Coronary artery (tissue), 2 donors: Measurements from ENCODE around the gene NKX2-2.

ENCODE experiments used
- DNase-seq: peaks from one replicate; pipeline ENCODE4 v3.0.0-alpha.2; 2017; ENCODE audit warnings: low spot score
- H3K27ac ChIP-seq, 2 donors: fragments of 200-600 bp; sonication (generic); one replicate each; pipeline ENCODE4 v1.5.1; 2016 to 2019
- H3K4me3 ChIP-seq: fragments of 200-600 bp; sonication (generic); 2 replicates; pipeline ENCODE4 v1.5.1; 2016; ENCODE audit warnings: mild to moderate bottlenecking, moderate library complexity
- TF ChIP-seq, protein P1 (sequence below): fragments of 200-600 bp; sonication (generic); IDR thresholded peaks from one replicate; pipeline ENCODE4 v1.5.1; 2019; ENCODE audit warnings: antibody characterized with exemption

The NKX2-2 gene

DNA sequence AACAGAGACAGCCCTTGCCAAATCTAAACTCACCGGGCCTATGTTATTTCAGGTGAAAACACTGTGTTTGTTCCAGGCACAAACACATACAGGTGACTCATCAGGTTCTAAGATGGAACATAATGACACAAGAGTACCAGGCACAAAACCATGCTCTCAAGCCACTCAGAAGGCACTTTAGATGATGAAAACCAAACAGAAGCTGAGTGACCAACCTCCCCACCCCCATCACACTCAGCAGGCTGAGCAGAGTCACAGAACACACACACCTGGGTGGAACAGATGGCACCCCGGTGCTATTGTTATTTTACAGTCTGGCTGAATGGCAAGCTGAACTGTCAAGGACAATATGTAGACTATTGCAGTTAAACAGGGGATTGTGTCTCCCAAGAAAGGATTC is 20.6 kb upstream of the NKX2-2 start:
- no peak overlapping the region for H3K4me3 ChIP-seq
- no peak overlapping the region for H3K27ac ChIP-seq
- DNase-seq: no peak
- TF ChIP-seq, protein P1, sequence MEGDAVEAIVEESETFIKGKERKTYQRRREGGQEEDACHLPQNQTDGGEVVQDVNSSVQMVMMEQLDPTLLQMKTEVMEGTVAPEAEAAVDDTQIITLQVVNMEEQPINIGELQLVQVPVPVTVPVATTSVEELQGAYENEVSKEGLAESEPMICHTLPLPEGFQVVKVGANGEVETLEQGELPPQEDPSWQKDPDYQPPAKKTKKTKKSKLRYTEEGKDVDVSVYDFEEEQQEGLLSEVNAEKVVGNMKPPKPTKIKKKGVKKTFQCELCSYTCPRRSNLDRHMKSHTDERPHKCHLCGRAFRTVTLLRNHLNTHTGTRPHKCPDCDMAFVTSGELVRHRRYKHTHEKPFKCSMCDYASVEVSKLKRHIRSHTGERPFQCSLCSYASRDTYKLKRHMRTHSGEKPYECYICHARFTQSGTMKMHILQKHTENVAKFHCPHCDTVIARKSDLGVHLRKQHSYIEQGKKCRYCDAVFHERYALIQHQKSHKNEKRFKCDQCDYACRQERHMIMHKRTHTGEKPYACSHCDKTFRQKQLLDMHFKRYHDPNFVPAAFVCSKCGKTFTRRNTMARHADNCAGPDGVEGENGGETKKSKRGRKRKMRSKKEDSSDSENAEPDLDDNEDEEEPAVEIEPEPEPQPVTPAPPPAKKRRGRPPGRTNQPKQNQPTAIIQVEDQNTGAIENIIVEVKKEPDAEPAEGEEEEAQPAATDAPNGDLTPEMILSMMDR: no peak

DNA sequence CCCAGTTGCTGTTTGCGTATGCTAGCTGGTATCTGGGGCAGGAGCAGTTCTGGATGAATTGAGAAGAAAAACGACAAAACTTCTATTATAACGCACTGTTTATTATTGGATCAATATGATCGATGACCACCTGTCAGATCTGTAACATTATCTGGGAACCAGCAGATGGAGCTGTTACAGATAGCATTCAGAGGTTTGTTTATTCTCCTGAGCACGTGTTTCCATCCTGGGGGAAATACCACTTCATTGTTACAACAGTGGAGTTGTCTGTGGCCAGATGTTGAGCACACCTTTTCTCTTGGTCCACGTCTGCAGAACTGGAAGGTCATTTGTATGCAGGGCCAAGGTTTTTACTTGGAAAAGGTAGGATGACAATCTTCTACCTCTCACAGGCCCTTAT is 16.0 kb upstream of the NKX2-2 start:
- Histone ChIP-seq H3K27ac (no peak overlapping the region), H3K4me3 (no peak overlapping the region)
- no peak for DNase-seq
- TF ChIP-seq, protein P1: no peak

DNA sequence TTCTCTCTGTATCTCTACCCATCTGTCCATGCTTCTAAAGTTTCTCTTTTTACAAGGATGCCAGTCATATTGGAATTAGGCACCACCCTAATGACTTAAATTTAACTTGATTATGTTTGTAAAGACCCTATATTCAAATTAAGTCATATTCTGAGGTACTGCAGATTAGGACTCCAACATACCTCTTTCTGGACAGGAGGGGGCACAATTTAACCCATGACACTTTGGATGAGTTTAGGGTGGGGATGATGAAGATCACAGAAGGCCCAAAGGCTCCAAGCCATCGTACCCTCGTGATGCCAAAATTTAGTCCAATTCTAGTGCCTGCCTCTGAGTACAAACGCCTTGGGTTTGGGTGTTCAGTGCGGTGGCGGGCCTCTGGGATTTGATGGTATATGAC is 15.0 kb upstream of the NKX2-2 start:
- Histone ChIP-seq H3K27ac (no peak overlapping the region), H3K4me3 (no peak overlapping the region)
- TF ChIP-seq, protein P1: no peak
- DNase-seq: peak; percentile 19

DNA sequence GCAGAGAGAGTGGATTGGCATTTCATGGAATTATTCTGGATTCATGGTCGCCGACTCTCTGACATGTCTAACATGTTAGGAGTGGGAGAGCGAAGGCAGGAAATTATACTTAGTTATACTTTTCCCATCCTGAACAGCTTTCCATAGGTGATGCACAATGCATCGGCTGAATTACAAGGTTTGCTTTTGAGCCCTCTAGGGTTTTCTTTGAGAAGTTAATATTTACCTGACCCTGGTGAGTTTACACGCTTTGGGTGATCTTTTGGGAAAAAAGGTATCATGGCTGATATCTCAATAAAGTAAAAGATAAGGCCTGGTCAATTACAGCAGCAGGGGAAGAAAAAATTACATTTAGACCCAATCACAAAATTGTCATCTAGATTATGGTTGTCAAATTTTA is 14.0 kb upstream of the NKX2-2 start:
- Histone ChIP-seq H3K27ac (no peak overlapping the region), H3K4me3 (no peak overlapping the region)
- TF ChIP-seq, protein P1: no peak
- DNase-seq: no peak

DNA sequence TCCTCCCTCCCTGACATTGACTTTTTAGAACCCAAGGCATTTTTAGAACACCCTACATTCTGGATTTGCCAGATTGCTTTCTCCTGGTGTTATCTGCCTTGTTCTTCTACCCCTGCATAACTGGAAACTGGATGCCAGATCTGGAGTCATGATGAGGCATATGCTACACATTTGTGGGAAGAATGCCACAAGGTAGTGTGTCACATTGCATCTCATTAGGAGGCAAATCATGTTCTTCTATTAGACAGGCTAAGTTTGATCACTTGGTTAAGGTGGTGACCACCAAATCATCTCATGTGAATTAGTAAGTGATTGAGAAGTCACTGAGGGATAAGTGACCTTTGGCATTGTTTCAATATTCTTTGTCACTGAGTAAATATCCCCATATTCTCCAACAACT is 12.9 kb upstream of the NKX2-2 start:
- peak; percentile 21 for DNase-seq
- no peak overlapping the region for H3K4me3 ChIP-seq
- no peak overlapping the region for H3K27ac ChIP-seq
- TF ChIP-seq, protein P1: no peak

DNA sequence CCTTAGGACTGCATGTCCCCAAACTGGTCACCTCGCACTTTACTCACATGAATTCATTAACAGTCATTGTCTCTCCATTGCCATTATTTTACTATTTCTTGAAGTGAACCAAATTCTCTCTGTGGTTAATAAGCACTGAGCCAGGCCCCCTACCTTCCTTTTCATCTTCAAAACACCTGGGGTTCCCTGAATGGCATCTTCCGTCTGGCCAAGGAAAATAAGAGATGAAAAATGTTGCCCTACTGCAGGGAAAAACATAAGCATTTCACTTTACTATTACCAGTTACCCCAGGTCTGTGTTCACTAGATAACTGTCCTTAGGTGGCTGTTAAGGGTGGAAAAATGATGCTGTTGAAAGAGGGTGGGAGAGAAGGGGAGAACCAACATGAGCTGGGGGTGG is 10.0 kb upstream of the NKX2-2 start:
- no peak overlapping the region for H3K4me3 ChIP-seq
- peak; percentile 11 for DNase-seq

DNA sequence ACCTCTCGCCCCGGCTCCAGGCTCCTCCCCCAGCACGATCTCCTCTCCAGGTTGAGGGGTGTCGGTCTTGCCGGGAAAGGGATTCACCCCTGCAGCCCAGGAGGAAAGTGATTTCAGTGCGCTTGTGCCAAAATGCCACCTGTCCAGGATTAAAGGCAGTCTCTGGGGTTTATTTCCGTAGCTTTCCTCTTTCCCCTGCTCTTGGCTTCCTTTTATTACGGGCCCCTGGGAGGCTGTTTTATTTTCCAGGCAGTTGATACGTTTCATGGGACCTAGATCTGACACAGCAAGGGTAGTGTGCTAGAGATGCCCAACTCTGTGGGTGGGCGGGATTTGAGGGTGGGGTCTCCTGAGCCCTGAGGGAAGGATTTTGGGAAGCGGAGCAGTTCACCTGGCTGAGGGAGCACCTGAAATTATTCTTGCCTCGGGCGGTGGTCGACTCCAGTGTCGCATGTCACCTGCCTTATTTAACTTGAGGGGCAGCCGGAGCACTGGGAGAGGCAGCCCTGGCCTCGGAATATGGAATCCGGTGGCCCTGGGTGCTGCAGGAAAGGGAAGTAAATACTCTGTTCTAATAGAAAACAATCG is 9.5 kb upstream of the NKX2-2 start:
- TF ChIP-seq, protein P1: no peak
- Histone ChIP-seq H3K4me3 (no peak overlapping the region), H3K27ac (no peak overlapping the region)
- DNase-seq: peak; percentile 31

More for the DNA sequence above, 10.0 kb upstream of the NKX2-2 start:
- H3K27ac ChIP-seq: no peak overlapping the region
- TF ChIP-seq, protein P1: no peak
